ENCODE data around the gene TMEM151B. TPM values are rescaled to one million over a fixed set of nuclear protein-coding genes. Genes with fewer than 3 reads are reported as not detected.

Gene TMEM151B
- total and polyA plus RNA-seq, 2 of the 13 experiments (the other 11 are each of a cell fraction or from before 2014, with no cell fraction given): not detected

- TF ChIP-seq NRL (CRISPR knock-in tag; IDR thresholded peaks at IDR 0.05; ENCODE audit: borderline replicate concordance) (peak; percentile 97), MAFF (IDR thresholded peaks at IDR 0.05; ENCODE audit: low read depth, low read length) (no peak), ZFP91 (CRISPR knock-in tag; IDR thresholded peaks at IDR 0.05; ENCODE audit: borderline replicate concordance) (peak; percentile 97), MXD1 (CRISPR knock-in tag; IDR thresholded peaks at IDR 0.05) (peak; percentile 94), ATM (IDR thresholded peaks at IDR 0.05; ENCODE audit: borderline replicate concordance) (no peak), E2F1 (CRISPR knock-in tag; IDR thresholded peaks at IDR 0.05) (peak; percentile 76; the same call in 1 of the 2 replicates), ZNF891 (CRISPR knock-in tag; IDR thresholded peaks at IDR 0.05) (peak; percentile 98), ATF7-NPFF (CRISPR knock-in tag; IDR thresholded peaks at IDR 0.05; ENCODE audit: low read depth) (peak; percentile 97), ZFP36 (IDR thresholded peaks at IDR 0.05; ENCODE audit: borderline replicate concordance, low read depth, low read length, partially characterized antibody) (no peak), BRCA1 (CRISPR knock-in tag; IDR thresholded peaks at IDR 0.05) (peak; percentile 96), KDM5B (CRISPR knock-in tag; IDR thresholded peaks at IDR 0.05; ENCODE audit: borderline replicate concordance) (peak; percentile 96; the same call in 1 of the 2 replicates), ZNF724P (CRISPR knock-in tag; IDR thresholded peaks at IDR 0.05; ENCODE audit: borderline replicate concordance) (peak; percentile 98), NFAT5 (CRISPR knock-in tag; IDR thresholded peaks at IDR 0.05) (peak; percentile 89), UBTF (CRISPR knock-in tag; IDR thresholded peaks at IDR 0.05) (peak; percentile 94), ZBTB3 (CRISPR knock-in tag; IDR thresholded peaks at IDR 0.05; ENCODE audit: borderline replicate concordance, low read depth) (peak; percentile 62; the same call in 1 of the 2 replicates), ZNF607 (CRISPR knock-in tag; IDR thresholded peaks at IDR 0.05; ENCODE audit: borderline replicate concordance) (peak; percentile 94)
Observed at GRCh38 chr6:44312901-44313788, 42.9 kb downstream of the TMEM151B start, which contains the start of gene AARS2 (continued).

Measured in HepG2 (cell line).